ENCODE measurements around the gene CUL7.
A peak's percentile ranks its signal among the peaks of the same experiment; 100 is the strongest.

The CUL7 gene

DNA sequence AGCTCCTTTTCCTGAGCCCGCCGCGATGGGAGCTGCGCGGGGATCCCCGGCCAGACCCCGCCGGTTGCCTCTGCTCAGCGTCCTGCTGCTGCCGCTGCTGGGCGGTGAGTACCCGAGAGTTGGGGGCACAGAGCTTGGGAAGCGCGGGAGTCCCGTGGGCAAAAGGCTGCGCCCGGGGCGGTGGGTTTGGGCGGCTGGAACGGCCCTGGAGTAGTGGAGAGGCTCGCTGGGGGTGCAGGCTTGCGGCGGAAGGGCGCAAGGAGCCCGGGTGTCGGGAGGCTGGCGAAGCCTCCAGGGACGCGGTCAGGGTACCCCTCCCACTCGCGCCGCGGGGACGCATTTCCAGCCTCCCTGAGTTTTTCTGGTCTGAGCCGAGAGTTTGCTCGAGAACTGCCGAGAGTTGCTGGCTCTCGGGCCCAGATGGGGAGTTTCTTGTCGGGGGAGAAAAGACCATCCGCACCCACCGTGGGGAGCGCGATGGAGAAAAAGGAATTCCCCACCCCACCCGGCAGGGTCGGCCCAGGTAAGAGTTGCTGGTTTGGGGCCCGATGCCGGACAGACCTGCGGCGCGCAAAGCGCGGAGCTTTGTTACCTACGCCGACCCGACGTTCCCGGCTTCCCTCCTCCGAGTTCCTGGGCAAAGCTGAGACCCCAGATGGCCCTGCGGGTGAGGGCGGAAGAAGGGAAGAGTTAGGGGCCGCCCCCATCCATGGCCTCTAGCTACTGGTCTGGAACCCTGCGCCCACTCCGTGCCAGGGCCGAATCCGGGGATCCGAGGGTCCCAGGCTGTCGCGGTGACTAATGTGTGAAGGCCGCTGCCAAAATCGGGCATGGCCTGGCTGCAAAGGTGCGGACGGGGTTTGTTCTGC, 23.0 kb upstream of the CUL7 start:
- DNase-seq = peak; percentile 86

DNA sequence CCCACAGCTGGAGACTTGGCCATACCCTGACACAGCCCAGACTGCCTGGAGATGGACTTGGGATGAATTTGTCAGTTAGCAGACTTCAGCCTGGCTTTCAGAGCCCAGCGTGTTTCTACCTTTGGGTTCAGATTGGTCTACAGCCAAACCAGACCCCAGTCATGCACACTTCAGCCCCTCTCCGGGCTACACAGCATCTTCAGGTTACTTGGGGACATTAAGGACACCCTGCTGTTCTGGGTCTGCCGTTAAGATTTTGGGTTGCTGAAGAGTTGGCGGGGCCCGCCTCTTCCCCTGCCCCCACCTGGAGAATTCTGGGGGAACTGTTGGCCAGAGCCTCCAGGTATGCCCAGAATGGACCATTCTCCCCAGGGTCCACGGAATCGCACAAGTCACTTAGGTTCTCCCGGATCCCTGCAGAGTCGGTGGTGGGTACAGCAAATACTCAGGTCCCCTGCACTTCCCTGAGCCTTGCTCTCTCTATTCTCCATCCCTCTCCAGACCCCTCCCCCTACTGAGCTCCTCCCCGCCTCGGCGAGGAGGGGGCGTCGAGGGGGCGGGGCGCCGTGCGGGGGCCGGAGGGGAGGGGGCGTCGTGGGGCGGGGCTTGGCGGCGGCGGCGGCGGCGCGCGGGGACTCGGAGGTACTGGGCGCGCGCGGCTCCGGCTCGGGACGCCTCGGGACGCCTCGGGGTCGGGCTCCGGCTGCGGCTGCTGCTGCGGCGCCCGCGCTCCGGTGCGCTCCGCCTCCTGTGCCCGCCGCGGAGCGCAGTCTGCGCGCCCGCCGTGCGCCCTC, 22.2 kb upstream of the CUL7 start, which contains the start of gene PTK7:
PTK7 (plus strand) TSS at position 645 of the 794 bp plus-strand sequence. CDS start 175 bp downstream, outside the sequence.
- peak; percentile 73 for DNase-seq

DNA sequence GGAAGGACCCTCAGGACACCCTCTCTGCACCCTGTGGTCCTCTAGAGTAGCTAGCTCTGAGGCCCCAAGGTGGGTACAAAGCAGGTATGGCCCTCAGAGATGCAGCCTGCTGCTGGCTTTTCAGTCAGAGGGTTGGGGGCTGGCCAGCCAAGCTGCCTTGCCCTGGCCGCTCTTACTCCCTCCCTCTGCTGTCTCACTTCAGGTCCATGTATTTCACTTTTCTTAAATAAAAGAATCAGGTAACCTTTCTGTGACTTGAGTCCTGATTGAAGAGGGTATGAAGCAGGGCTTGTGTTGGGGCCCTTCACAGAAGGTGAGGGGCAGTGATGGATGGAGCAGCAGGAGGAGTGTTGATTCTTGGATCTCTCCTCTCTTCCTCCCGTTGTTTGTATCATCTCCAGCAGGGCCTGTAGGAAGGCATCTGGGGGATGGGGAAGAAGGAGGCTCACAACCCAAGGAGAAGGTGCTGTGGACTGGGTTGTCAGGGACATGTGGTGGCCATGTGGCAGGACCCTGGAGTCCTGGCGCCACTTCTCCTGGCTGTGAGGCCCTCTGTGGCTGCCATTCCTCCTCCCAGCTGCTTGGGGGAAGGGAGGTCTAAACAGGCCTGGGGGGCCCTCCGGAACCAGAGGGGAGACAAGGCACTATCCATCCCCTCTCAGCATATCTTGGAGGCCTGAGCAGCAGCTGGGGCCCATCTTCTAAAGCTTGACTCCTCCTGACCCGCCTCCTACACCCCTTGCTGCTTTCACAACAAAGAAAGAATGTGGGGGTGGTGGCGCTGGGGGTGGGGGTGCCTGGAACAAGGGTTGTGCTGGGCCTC, 21.4 kb upstream of the CUL7 start:
- DNase-seq = no peak

DNA sequence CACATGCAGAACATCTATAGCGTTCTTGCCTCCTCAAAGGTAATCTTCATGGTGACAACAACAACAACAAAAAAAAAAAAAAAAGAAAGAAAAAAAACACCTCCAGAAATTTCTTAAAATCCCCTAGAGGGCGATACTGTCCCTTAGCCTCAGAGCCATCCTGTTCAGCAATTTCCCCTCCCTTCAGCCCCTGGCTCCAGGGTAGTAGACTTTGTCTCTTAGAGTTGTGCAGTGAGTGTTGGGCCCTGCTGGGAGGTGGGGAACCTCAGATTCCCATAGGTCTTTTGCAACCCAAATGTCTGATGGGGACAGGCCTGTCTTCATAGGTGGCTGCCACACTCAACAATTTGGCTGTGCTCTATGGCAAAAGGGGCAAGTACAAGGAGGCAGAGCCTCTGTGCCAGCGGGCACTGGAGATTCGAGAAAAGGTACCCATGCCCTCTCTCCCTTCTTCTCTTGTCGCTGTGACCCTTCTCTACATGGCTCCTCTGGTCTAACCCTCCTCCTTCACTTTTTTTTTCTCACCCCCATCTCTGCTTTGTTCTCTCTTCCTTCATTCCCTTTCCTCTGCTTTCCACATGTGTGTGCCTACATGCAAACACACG, 16.5 kb upstream of the CUL7 start:
- peak; percentile 49 for DNase-seq

DNA sequence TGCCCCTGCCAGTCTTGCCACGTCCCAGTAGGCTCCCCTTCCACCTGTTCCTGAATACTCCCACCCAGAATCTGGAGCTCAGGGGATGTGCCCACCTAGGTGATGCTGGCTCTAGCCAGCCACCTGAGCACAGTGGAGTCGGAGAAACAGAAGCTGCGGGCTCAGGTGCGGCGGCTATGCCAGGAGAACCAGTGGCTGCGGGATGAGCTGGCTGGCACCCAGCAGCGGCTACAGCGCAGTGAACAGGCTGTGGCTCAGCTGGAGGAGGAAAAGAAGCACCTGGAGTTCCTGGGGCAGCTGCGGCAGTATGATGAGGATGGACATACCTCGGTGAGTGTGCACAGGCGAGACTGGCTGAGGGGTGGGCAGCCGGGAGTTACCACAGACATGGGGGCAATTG, 9.2 kb upstream of the CUL7 start:
- no peak for DNase-seq

DNA sequence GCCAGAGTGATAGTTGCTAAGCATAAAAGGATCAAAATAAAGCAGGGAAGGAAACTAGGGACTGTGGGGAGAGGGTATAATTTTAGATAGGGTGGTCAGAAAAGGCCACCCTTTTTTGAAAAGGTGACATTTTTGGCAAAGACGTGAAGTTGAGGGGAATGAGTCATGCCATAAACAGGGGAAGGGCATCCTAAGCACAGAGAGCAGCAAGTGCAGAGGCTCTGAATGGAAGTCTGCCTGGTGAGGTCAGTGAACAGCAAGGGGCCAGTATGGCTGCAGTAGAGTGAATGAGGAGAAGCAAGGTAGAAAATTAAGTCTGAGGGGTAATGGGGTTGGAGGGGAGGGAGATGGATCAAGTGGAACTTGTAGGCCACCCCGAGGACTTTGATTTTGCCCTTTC, 8.2 kb upstream of the CUL7 start:
- no peak for DNase-seq

DNA sequence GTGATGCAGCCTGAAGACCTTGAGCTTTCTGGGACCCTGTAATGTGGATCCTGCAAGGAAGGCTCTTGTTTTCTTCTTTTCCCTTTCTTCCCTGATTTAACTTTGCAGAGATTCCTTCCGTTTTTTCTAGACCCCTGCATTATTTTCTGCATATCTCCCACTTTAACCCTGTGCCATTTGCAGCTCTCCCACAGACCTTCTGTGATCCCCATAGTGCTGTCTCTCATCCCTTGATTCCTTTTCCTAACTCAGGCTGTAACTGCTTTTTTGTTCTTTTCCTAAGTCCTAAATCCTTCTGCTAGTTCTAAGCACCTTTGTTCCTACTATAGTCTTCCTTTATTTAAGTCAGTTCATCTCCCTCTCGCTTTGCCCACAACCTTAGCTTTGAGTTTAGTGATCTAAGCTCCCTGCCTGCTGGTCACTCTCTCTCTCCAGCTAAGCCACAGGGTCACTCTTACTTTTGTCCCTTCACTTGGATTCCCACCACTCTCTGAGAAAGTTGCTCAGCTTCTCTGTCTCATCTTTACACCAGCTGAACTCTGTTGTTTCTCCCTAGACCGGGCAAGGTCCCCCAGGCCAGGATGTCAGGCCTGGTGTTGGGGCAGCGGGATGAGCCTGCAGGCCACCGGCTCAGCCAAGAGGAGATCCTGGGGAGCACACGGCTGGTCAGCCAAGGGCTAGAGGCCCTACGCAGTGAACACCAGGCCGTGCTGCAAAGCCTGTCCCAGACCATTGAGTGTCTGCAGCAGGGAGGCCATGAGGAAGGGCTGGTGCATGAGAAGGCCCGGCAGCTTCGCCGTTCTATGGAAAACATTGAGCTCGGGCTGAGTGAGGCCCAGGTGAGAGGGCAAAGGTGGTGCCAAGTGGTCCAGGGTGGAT, 7.3 kb upstream of the CUL7 start:
- DNase-seq = no peak

DNA sequence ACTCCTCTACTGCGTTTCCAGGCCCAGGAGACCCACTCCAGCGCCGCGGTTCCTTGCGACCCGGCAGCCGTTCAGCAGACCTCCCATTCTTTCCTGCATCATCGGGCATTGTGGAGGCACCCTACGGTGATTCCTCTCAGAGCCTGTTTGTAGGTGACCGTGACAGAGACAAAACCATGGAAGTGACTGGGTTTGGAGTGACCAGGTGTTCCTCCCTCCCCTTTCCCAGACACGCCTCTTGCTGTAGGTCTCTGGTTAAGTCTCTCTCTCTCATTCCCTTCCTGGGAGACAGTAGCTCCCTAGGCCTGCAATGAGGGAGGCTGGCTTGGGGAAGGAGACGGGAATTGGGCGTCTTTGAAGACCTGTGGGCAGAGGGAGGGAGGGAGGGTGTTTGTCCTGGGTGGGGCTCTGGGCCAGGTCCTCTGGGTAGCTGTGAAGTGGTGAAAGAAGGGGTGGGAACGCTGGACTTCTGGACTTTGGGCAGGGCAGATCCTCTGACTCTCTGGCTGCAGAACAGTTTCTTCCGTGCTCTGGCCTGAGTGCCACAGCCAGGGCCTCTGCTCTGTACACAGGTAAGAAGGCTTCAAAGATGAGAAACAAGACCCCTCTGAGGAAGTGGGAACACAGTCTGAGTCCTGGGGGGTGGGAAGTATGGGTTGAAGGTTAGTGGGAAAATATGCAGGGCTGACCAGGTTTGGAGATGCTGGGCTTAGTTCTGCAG, 6.5 kb upstream of the CUL7 start:
- DNase-seq = no peak

DNA sequence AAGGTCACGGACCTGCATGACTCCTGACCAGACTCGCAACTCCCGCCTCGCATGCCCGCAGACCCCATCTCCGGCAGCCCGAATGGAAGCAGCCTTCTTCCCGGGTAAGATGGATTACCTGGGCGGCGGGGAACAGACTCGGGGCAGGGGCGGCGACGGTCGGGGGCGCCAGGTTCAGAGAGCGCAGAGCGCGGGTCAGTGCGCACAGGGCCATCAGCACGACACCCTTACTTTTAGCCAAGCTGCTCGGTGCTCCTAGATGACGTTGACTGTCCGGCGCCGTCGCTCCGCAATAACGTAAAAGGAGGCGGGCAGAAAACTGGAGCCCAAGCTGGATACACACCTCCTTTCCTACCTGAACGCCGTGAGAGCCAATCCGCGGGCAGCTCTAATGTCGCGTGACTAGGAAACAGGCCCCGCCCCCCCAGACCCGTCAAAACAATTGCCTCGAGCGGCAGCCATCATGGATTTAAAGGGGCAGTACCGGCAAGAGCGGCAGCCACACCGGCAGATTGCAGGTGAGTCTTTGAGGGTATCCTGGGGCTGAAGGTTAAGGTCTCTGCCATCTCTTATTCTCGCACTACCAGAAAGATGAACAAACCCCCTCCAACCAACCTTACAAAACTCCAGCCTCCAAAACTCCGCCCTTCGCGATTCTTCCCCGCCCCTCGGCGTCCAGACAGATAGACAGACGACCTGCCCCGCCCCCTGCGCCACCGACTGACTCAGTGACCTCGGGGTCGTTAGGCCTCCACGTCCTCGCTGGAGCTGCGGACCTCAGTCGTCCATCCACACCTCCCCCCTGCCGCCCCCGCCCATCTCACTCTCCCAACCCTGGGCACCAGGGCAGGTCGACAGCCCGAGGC, 5.8 kb upstream of the CUL7 start, which contains the start of the genes KLC4 and MRPL2:
KLC4 (plus strand) TSS at position 464 of the 866 bp plus-strand sequence. CDS start 1,705 bp downstream, outside the sequence.
MRPL2 (minus strand) TSS at position 267 of the 866 bp plus-strand sequence; CDS start at position 214, 53 bp downstream.
- peak; percentile 96 for DNase-seq

DNA sequence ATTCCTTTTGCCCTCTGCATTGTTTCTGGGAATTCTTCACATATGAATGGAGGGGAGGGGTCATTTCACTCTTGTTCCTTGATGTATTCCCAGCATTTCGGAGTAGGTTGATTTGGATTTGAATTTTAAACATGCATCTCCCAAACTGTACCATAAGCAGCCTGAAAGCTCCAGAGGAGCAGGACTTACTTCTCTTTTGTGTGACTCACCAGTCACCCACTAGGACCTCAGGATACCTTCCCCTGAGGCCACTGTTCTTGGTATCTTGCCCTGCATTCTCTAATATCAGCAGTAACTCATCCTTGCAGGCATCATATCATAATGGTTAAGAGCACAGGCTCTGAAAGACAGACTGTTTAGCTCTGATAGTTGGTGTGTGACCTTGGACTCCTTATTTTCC, 4.9 kb upstream of the CUL7 start:
- DNase-seq = no peak

DNA sequence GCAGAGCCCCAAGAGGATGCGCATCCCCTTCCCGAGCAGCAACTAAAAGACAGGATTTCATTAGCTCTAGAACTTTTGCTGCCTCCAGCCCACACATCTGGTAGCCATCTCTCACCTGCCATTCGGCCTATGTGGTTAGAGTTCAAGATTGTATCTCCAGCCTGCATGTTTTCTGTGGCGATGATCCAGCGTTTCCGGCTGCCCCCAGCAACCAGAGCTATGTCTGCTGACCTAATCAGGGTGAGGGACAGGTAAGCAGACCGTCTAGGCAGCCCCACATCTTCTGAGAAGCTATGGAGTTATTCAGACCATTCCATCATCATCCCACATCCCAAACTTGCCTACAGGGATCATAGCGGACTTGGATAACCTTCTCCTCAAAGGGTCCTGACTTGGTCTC, 2.3 kb upstream of the CUL7 start:
- no peak for DNase-seq

DNA sequence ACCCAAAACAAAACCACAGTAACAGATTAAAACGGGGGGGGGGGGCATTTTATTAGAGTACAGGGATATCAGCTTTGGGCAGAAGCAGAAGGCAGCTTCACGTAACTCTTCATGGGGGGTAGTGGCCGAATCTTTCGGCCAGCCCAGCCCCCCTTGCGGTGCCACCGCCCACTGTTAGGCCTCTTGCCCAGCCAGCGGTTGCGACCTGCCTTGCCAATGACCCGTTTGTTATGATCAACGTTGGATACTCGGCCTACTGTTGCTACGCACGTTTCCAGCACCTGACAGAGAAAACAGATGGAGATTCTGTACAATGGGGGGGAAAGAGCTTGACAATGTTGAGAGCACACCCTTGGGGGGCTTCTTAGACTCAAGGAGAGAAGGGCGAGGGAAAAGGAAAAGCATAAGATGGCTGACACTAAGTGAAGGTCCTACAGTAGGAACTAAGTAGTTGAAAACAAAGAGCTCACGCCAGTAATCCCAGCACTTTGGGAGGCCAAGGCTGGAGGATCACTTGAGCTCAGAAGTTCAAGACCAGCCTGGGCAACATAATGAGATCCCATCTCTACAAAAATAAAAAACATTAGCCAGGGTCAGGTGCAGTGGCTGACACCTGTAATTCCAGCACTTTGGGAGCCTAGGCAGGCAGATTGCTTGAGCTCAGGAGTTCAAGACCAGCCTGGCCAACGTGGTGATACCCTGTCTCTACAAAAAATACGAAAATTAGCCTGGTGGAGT, 724 bp upstream of the CUL7 start:
- DNase-seq = no peak

DNA sequence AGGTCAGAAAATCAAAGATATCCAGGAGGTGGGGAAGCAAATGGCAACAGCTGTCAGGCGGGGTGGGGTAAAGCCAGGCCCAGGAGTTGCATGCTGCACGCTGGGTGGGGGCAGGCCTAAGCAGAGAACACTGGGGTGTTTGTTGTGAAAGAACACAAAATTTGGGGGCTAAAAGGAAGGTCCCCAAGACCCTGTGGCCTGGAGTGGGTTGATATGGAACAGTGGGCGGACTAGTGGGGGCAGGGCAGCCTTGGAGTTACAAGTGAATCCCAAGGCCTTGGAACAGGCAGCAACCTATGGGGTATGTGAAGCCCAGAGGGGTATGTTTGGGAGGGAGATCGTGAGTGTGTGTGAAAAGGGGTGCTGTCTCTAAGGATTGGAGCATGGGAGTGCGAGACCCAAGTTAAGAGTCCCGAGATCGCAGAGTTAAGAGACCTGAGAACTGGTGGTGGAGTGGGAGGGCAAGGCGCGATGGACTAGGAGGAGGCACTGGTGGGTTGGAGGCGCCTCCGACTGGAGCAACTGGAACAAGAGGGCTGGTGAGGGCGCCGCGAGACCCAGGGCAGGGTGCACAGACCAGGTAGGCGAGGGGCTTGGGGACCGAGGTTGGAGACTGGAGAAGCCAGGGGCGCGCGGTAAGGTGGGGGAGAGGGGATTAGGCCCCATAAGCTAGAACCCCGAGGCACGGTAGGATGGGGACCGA, 658 bp downstream of the CUL7 start:
- no peak for DNase-seq

DNA sequence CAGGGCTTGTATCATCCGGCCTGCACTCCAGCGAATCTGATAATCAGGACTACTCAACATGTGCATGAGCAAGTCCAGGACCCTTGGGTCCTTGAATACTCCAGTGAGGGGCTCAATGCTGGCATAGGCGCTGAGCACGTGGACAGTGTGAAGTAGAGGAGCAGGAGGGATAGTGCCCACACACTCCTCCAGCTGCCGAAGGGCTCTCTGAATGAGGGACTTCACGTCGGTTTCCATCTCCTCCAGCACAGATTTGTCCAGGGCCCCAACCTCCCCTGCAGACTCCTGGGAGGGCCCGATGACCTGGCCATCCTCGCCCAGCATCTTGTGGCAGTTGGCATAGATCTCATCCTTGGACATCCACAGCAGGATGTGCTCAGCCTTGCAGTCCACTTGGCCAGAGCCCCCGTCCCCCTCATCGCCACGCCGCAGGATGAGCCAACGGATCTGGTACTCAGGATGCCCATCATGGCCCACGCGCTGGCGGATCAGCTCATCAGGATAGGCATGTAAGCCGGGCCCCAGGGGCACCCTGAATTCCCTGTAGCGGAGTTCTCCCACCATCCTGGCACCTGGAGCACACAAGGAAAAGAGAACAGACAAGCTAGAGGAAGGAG, 1.3 kb downstream of the CUL7 start:
- no peak for DNase-seq

DNA sequence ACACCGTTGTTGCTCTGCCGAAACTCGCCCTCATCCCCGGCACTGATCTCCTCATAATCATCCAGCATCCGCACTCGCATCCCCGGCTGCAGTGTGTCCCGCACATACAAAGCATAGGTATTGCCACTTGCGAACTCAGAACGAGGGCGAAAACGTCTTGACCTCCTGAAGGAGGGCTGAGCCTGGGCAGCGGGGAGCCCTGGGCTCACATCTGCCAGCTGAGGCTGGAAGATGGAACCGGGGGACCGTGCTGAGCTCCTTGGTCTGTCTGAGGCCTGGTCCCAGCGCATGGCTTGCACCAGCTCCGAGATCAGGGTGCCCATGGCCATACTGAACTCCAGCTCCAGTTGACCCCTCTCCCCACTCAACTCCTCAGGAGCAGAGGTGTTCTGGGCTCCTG, 2.7 kb downstream of the CUL7 start:
- DNase-seq = no peak

DNA sequence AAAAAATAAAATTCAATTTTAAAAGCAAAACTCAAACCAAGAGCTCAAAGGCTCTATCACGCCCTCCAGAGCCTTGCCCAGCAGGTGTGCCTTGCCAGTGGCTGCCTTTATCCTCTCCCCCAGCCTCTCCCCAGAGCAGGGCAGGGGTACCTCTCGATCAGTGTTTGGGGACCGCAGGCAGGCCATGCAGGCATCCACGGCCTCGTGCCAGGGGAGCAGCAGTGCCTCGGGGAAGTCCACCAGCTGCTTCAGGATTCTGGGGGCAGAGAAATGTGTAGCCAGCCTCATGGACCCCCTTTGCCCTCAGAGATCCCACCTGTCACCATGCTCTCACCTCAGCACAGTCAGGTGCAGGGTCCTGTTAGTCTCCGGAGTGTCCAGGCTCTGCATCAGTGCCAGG, 5.7 kb downstream of the CUL7 start:
- DNase-seq = no peak

DNA sequence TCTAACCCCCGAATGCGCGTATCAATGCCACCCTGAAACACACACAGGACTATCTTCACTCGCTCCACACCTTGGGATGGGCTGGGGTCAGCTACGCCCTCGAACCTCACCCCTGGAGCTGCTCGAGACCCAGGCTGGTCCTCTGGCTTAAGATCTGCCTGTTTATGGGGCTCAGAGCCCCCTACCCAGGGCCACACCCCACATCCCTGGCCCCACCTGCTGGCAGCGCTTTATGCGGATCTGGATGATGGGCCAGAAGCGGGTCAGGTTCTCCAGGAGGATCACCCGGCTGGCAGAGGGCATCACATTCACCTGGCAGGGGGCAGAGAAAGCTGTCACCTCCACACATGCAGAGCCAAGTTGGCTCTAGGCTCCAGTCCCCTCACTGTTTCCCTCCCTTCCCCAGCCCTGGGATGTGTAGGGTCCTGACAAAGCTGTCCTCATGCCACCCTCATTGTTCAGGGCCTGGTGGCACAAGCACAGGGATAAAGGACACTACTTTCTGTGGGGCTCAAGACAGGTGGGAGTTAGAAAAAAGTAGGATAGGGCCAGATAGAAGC, 8.2 kb downstream of the CUL7 start:
- no peak for DNase-seq

Data from retina (tissue), 1 donor.